Measurements from ENCODE around the gene RARRES2.

- no peak for TF ChIP-seq CTCF (IDR thresholded peaks at IDR 0.05; ENCODE audit: insufficient read depth, low read length, poor library complexity, severe bottlenecking)
- TF ChIP-seq EZH2phosphoT487 (conservative IDR thresholded peaks at IDR 0.05; ENCODE audit: low read length): no peak
Measured at GRCh38 chr7:150343225-150343624, 1.8 kb upstream of the RARRES2 start.

Measured in SU-DHL-6 (cell line).